ENCODE results near the gene HLA-DQB2.

HLA-DQB2 gene

GRCh38 chr6:32744776-32745175 lies 18.6 kb downstream of the HLA-DQB2 start:
- DNase-seq = no peak

DNA sequence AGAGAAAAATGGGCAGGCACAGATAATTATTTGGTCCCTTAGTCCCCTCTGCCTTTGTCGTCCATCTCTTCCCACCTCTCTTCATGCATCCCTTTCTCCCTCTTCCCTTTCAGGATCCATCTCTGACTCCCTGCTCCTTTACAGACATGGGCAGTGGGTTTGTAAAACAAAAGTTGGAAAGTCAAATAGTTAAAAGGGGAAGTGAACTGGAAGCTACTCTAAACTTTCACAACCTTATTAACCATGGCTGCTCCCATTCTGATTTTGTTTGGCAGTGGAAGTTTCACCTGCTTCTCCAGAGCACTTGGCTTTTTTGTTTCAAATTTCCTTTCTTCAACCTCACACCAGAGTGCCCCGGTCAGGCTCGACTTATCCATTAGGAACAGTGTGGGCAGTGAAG lies 21.0 kb downstream of the HLA-DQB2 start:
- DNase-seq = no peak

- no peak for DNase-seq
Measured at GRCh38 chr6:32741031-32741960, 22.0 kb downstream of the HLA-DQB2 start, which contains the start of gene HLA-DQA2. HLA-DQA2 (plus strand) TSS chr6:32741391; CDS start chr6:32741444, 53 bp downstream.

- DNase-seq = no peak
Measured at GRCh38 chr6:32738126-32738525, 25.2 kb downstream of the HLA-DQB2 start.

- DNase-seq = no peak
Measured at GRCh38 chr6:32718879-32719278, 44.5 kb downstream of the HLA-DQB2 start.

- no peak for DNase-seq
Measured at GRCh38 chr6:32716396-32716795, 46.9 kb downstream of the HLA-DQB2 start.

- no peak for DNase-seq
Measured at GRCh38 chr6:32713241-32713640, 50.1 kb downstream of the HLA-DQB2 start.

- no peak for DNase-seq
Measured at GRCh38 chr6:32709625-32710024, 53.7 kb downstream of the HLA-DQB2 start.
